Measurements from ENCODE around the gene MAGI2.
"Not testable (repeated sequence)": the region's sequence is repeated elsewhere in the genome, so short reads cannot be mapped to it uniquely, and the experiment has no call there.

Gene MAGI2

GRCh38 chr7:78523930-78524329 is 929.5 kb downstream of the MAGI2 start:
- DNase-seq = no peak

- DNase-seq = no peak
Measured at GRCh38 chr7:78521961-78522360, 931.5 kb downstream of the MAGI2 start.

GRCh38 chr7:78516450-78516849 is 937.0 kb downstream of the MAGI2 start:
- no peak for DNase-seq

GRCh38 chr7:78514634-78515033 is 938.8 kb downstream of the MAGI2 start:
- no peak for DNase-seq

- DNase-seq = no peak
Measured at GRCh38 chr7:78510580-78511188, 942.8 kb downstream of the MAGI2 start.

- not testable (repeated sequence) for DNase-seq
Measured at GRCh38 chr7:78503301-78503700, 950.2 kb downstream of the MAGI2 start.

- DNase-seq = no peak
Measured at GRCh38 chr7:78501064-78501463, 952.4 kb downstream of the MAGI2 start.

GRCh38 chr7:78499971-78500370 is 953.5 kb downstream of the MAGI2 start:
- no peak for DNase-seq

GRCh38 chr7:78499283-78499682 is 954.2 kb downstream of the MAGI2 start:
- DNase-seq = no peak

GRCh38 chr7:78497728-78498427 is 955.6 kb downstream of the MAGI2 start:
- DNase-seq = no peak

- DNase-seq = no peak
Measured at GRCh38 chr7:78496096-78496630, 957.3 kb downstream of the MAGI2 start.

GRCh38 chr7:78493401-78493800 is 960.1 kb downstream of the MAGI2 start:
- no peak for DNase-seq

GRCh38 chr7:78492146-78492545 is 961.3 kb downstream of the MAGI2 start:
- no peak for DNase-seq

GRCh38 chr7:78490524-78490923 is 962.9 kb downstream of the MAGI2 start:
- DNase-seq = no peak

GRCh38 chr7:78489476-78490240 is 963.8 kb downstream of the MAGI2 start:
- DNase-seq = no peak

- DNase-seq = no peak
Measured at GRCh38 chr7:78487464-78487863, 966.0 kb downstream of the MAGI2 start.

- no peak for DNase-seq
Measured at GRCh38 chr7:78479348-78479747, 974.1 kb downstream of the MAGI2 start.

- DNase-seq = no peak
Measured at GRCh38 chr7:78476851-78477405, 976.5 kb downstream of the MAGI2 start.

- DNase-seq = no peak
Measured at GRCh38 chr7:78473571-78474301, 979.7 kb downstream of the MAGI2 start.

- no peak for DNase-seq
Measured at GRCh38 chr7:78473021-78473420, 980.4 kb downstream of the MAGI2 start.

- no peak for DNase-seq
Measured at GRCh38 chr7:78472519-78472918, 980.9 kb downstream of the MAGI2 start.

- DNase-seq = no peak
Measured at GRCh38 chr7:78465894-78466293, 987.6 kb downstream of the MAGI2 start.

- no peak for DNase-seq
Measured at GRCh38 chr7:78463039-78463438, 990.4 kb downstream of the MAGI2 start.

Measured in central memory CD4-positive, alpha-beta T cell (primary cell).